H1 (cell line): Measurements from ENCODE around the gene SOBP. TPM values are rescaled to one million over a fixed set of nuclear protein-coding genes. Genes with fewer than 3 reads are reported as not detected.

Source experiments
- E2F6 ChIP-seq: IDR thresholded peaks from 2 replicates; pipeline ENCODE4 v1.6.1; 2012; ENCODE audit warnings: inconsistent platforms
- FOSL1 ChIP-seq: IDR thresholded peaks from 2 replicates; pipeline ENCODE4 v1.6.1; 2011; ENCODE audit warnings: mild to moderate bottlenecking, low read depth, low read length, moderate library complexity; ENCODE audit not compliant: insufficient read depth
- MAX ChIP-seq: IDR thresholded peaks from 2 replicates; pipeline ENCODE4 v1.6.1; 2012; ENCODE audit warnings: inconsistent platforms
- TEAD4 ChIP-seq: IDR thresholded peaks from 2 replicates; pipeline ENCODE4 v1.6.1; 2012; ENCODE audit warnings: low read depth, low read length, inconsistent platforms, mixed read lengths
- polyA plus RNA-seq, 7 experiments: library from polyadenylated mRNA; depleted of rRNA in 3 of 7; stranded (reverse) in 5 of 7; unstranded in 2 of 7; fragments of >200 nt in 5 of 7; fragments of 200-250 nt in 2 of 7; gene quantifications; 1 replicate in 5 of 7; 2 replicates in 1 of 7; 4 replicates in 1 of 7; pipeline versions ENCODE4 v1.2.1 to v1.2.3, GENCODE V29; 2011 to 2013; ENCODE audit warnings: missing spikeins in 2 of 7, mixed read lengths in 2 of 7
- total RNA-seq: library from RNA; stranded (reverse); fragmentation: NEBNext Ultra II Directional; extraction: Animal tissue kit (Norgen Biotek cat#: 25700); gene quantifications from 2 replicates; pipeline ENCODE4 v1.2.1, GENCODE V29; 2021
- TF ChIP-seq, protein P1 (sequence below): IDR thresholded peaks from 2 replicates; pipeline ENCODE4 v1.6.1; 2011; ENCODE audit warnings: low read depth, mild to moderate bottlenecking, low read length; ENCODE audit not compliant: insufficient read depth

The SOBP gene
- total and polyA plus RNA-seq, 2 of the 8 experiments (the other 6 are each of a cell fraction or from before 2014, with no cell fraction given), result 0.45 to 6.2 TPM

DNA sequence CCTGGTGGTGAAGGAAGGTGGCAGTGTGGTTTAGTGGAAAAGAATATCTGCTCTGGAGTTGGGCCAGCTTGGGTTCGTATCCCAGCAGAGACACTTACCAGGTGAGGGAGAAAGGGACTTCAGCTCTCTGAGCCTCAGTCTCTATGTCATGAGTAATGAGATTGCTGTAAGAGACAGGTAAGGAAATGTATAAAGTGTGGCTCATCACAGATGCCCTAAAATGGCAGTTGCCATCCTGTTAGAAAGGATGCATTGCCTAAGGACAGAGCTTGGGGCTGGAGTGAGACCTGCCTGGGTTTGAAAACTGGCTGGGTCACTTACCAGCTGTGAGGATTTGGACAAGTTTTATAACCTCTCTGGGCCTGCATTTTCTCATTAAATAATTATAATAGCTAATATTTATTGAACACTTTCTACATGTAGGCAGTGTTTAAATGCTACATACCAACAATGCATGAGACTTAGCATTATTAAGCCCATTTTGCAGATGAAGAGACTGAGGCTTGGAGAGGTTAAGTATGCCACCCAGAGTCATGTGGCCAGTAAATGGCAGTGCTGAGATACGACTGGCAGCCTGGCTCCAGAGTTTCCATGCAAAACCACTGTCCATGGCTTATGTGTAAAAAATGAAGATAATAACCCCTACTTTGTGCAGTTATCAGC is 157.0 kb downstream of the SOBP start (continued):
- TF ChIP-seq E2F6 (no peak), MAX (no peak), FOSL1 (no peak), TEAD4 (no peak)
- TF ChIP-seq, protein P1, sequence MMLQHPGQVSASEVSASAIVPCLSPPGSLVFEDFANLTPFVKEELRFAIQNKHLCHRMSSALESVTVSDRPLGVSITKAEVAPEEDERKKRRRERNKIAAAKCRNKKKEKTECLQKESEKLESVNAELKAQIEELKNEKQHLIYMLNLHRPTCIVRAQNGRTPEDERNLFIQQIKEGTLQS, result no peak
